ENCODE data around the gene CYS1.

CYS1 gene

GRCh38 chr2:10089565-10090190, 9.5 kb upstream of the CYS1 start:
- Histone ChIP-seq H4K20me1 (ENCODE audit: low read depth, low read length) (no peaks in the 10 kb centered on the region), H3K27ac (ENCODE audit: low read depth, low read length) (no peak overlapping the region), H3K4me3 (ENCODE audit: insufficient read depth, low read length, poor library complexity, severe bottlenecking) (no peak overlapping the region), H3K9ac (ENCODE audit: low read length) (no peak overlapping the region), H3K36me3 (ENCODE audit: low read length) (no peaks in the 10 kb centered on the region), H3K27me3 (ENCODE audit: low read length) (no peaks in the 10 kb centered on the region), H3F3A (ENCODE audit: insufficient read depth) (no peaks in the 10 kb centered on the region), H3K4me2 (ENCODE audit: low read depth, low read length, poor library complexity, severe bottlenecking) (no peak overlapping the region), H3K79me2 (ENCODE audit: insufficient read depth, low read length) (no peaks in the 10 kb centered on the region), H2AFZ (ENCODE audit: low read depth, low read length, severe bottlenecking) (no peak overlapping the region), H3K9me2 (replicated peaks; ENCODE audit: insufficient read depth, low read length) (no peaks in the 10 kb centered on the region), H3K9me3 (ENCODE audit: insufficient read depth, low read length) (no peaks in the 10 kb centered on the region)
- TF ChIP-seq CTCF (IDR thresholded peaks at IDR 0.05; ENCODE audit: insufficient read depth, low read length, poor library complexity, severe bottlenecking) (no peak), EZH2phosphoT487 (conservative IDR thresholded peaks at IDR 0.05; ENCODE audit: low read length) (no peak)

- no peaks in the 10 kb centered on the region for H3K9me3 ChIP-seq (ENCODE audit: insufficient read depth, low read length)
- H3K9me2 ChIP-seq (replicated peaks; ENCODE audit: insufficient read depth, low read length): no peaks in the 10 kb centered on the region
- H2AFZ ChIP-seq (ENCODE audit: low read depth, low read length, severe bottlenecking): no peak overlapping the region
- H3K4me3 ChIP-seq (ENCODE audit: insufficient read depth, low read length, poor library complexity, severe bottlenecking): no peak overlapping the region
- no peaks in the 10 kb centered on the region for H4K20me1 ChIP-seq (ENCODE audit: low read depth, low read length)
- TF ChIP-seq CTCF (IDR thresholded peaks at IDR 0.05; ENCODE audit: insufficient read depth, low read length, poor library complexity, severe bottlenecking) (no peak), EZH2phosphoT487 (conservative IDR thresholded peaks at IDR 0.05; ENCODE audit: low read length) (no peak)
- H3F3A ChIP-seq (ENCODE audit: insufficient read depth): peaks cover 3% of the 10 kb centered on the region; the same call in 1 of the 2 replicates
- no peak overlapping the region for H3K4me2 ChIP-seq (ENCODE audit: low read depth, low read length, poor library complexity, severe bottlenecking)
- no peak overlapping the region for H3K27ac ChIP-seq (ENCODE audit: low read depth, low read length)
- H3K9ac ChIP-seq (ENCODE audit: low read length): no peak overlapping the region
- no peaks in the 10 kb centered on the region for H3K36me3 ChIP-seq (ENCODE audit: low read length)
- no peaks in the 10 kb centered on the region for H3K79me2 ChIP-seq (ENCODE audit: insufficient read depth, low read length)
- no peaks in the 10 kb centered on the region for H3K27me3 ChIP-seq (ENCODE audit: low read length)
These were observed 7.1 kb upstream of the CYS1 start for GRCh38 chr2:10087360-10087759.

GRCh38 chr2:10086950-10087349, 6.7 kb upstream of the CYS1 start:
- H3K27me3 ChIP-seq (ENCODE audit: low read length): no peaks in the 10 kb centered on the region
- H3K9me3 ChIP-seq (ENCODE audit: insufficient read depth, low read length): no peaks in the 10 kb centered on the region
- no peaks in the 10 kb centered on the region for H3K9me2 ChIP-seq (replicated peaks; ENCODE audit: insufficient read depth, low read length)
- no peak overlapping the region for H3K4me3 ChIP-seq (ENCODE audit: insufficient read depth, low read length, poor library complexity, severe bottlenecking)
- H3K4me2 ChIP-seq (ENCODE audit: low read depth, low read length, poor library complexity, severe bottlenecking): no peak overlapping the region
- H2AFZ ChIP-seq (ENCODE audit: low read depth, low read length, severe bottlenecking): no peak overlapping the region
- H3K27ac ChIP-seq (ENCODE audit: low read depth, low read length): no peak overlapping the region
- no peaks in the 10 kb centered on the region for H3K79me2 ChIP-seq (ENCODE audit: insufficient read depth, low read length)
- no peak for TF ChIP-seq CTCF (IDR thresholded peaks at IDR 0.05; ENCODE audit: insufficient read depth, low read length, poor library complexity, severe bottlenecking)
- TF ChIP-seq EZH2phosphoT487 (conservative IDR thresholded peaks at IDR 0.05; ENCODE audit: low read length): no peak
- H3K36me3 ChIP-seq (ENCODE audit: low read length): no peaks in the 10 kb centered on the region
- H3K9ac ChIP-seq (ENCODE audit: low read length): no peak overlapping the region
- H4K20me1 ChIP-seq (ENCODE audit: low read depth, low read length): no peaks in the 10 kb centered on the region
- peaks cover 3% of the 10 kb centered on the region; the same call in 1 of the 2 replicates for H3F3A ChIP-seq (ENCODE audit: insufficient read depth)
